ENCODE results near the gene TYMP.
A peak's percentile ranks its signal among the peaks of the same experiment; 100 is the strongest.

The TYMP gene

DNA sequence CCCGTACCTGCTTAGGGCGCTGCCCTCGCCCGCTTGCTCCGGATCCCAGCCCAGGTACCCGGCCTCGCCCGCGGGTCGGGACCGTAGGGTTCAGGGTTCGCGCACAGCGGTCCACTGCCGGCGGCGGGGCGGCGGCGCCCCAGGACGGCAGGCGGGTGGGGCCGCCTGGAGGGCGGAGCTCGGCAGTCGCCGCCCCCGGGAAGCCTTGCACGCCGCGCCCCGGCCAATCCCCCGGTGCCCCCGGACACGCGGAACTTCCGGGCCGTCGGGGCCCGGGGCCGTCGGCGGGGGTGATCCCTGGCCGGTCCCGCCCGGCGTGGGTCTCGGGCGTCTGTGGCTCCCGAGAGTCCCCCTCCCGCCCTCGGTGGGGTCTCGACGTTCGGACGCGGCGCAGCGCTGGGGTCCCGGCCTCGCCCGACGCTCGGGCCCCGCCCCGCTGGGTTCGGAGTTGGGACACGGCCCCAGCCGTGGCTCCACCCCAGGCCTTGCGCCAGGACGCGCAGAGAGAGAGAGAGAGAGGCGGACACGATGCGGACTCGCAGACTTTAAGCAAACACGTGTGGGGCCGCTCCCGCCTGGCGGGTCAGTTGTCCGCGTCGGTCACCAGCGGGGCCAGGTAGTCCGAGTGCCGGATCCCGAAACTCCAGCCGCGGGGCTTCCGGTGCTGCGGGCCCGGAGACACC is at the start of gene TYMP:
TYMP (minus strand) TSS at position 116 of the 683 bp plus-strand sequence. CDS start 303 bp downstream, outside the sequence.
- no peak for DNase-seq

DNA sequence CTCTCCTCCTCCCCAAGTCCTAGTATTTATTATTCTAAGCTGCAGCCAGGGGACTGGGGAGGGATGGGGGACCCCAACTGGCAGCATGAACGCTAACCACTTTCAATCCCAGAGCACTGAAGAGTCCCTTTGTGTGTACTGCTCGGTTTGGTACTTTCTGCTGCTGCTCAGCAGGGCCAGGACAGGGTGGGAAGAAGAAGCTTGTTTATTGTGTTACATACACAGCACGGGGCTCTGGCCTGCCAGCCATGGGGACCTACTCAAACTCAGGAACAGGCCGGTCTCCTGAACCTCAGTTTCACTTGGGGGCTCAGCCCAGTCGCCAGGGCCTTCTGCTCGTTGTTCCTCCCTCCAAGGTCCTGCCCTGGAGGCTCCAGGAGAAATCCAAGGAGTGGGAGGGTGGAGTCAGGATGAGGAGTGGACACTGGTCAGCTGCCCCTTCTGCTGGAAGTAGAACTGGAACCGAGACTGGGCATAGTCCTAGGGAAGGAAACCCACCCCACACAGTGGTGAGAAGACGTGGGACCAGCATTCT is 49.0 kb upstream of the TYMP start:
- no peak for DNase-seq

GRCh38 chr22:50577987-50578775 is 48.4 kb upstream of the TYMP start, which contains the start of gene CPT1B:
CPT1B (minus strand) TSS chr22:50578427; CDS start chr22:50577915, 512 bp downstream.
- peak; percentile 48 for DNase-seq

DNA sequence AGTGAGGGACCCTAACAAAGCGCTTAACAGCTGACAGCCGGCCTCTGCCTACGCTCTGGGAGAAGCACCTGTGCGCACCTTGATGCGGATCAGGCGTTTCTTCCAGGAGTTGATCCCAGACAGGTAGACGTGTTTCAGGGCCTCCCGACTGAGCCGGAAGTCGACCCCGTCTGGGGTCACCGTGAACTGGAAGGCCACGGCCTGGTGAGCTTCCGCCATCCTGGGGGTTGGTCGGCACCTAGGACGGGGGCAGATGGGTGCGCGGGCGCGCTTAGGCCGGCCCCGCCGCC is 47.8 kb upstream of the TYMP start:
- no peak for DNase-seq

GRCh38 chr22:50576806-50577696 is 47.2 kb upstream of the TYMP start:
- DNase-seq: no peak

GRCh38 chr22:50576070-50576469 is 46.3 kb upstream of the TYMP start:
- no peak for DNase-seq

GRCh38 chr22:50575426-50575941 is 45.7 kb upstream of the TYMP start:
- no peak for DNase-seq

DNA sequence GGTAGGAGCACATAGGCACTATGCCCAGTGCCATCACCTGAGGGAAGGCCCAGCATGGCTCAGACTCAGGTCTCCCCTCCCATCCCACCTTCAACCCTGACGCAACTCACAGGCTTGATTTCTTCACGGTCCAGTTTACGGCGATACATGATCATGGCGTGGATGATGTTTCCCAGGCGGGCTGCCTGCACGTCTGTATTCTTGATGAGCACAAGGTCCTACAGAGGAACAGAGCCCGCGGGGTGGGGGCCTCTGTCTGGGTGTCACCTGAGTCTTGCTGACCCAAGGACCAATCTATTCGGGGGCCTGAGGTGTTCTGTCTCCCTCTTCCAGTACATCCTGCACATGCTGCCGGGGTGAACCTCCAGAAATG is 44.6 kb upstream of the TYMP start:
- no peak for DNase-seq

DNA sequence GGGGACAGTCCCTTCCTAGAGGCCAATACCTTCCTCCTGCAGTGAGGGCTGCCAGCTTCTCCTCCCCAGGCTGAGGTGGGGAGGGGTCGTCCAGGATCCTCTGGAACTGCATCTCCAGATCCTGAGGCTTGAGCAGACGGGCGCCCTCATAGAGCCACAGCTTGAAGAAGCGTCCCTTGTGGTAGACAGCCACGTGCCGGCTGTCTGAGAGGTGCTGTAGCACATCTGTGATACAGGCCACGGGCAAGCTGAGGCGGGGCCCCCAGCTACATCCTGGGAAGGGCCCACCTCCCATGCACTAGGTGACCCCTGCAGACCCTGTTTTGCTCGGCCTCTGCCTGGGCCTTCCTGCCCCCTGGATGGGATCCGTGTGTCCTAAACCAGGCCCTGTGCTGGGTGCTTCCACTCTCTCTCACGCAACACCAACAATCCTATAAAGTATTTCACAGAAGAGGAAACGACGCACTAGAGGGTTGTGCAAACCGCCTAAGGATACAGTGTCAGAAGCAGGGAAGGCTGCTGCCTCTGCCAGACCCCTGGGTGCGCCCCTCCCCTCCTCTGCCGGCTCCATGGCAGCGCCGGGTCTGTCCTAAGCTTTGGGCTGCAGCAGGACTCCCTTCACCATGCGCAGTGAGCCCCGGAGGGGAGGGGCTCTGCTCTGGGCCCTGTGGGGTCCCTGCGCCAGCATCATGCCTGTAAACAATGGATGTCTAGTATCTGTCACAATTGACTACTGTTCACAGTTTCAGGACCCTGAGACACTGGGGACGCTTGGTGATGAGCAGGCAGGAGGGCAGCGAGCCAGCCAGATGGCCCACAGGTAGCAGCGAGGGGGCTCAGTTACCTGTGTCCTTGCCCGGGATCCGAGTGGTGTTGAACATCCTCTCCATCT is 43.9 kb upstream of the TYMP start:
- DNase-seq: no peak

DNA sequence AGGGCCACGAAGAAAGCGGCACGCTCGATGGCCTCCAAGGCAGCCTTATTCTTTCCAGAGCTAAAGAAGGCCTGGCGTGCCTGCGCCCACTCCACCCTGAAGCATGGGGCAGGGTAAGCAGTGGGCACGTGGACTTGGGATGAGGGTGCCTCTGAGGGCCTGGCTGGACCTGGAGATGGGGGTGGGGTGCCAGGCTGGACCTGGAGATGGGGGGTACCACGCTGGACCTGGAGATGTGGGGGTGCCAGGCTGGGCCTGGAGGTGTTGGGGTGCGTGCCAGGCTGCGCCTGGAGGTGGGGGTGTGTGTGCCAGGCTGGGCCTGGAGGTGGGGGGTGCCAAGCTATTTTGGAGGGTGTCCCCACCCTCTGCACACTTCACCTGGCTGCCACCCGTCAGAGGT is 43.2 kb upstream of the TYMP start:
- no peak for DNase-seq

DNA sequence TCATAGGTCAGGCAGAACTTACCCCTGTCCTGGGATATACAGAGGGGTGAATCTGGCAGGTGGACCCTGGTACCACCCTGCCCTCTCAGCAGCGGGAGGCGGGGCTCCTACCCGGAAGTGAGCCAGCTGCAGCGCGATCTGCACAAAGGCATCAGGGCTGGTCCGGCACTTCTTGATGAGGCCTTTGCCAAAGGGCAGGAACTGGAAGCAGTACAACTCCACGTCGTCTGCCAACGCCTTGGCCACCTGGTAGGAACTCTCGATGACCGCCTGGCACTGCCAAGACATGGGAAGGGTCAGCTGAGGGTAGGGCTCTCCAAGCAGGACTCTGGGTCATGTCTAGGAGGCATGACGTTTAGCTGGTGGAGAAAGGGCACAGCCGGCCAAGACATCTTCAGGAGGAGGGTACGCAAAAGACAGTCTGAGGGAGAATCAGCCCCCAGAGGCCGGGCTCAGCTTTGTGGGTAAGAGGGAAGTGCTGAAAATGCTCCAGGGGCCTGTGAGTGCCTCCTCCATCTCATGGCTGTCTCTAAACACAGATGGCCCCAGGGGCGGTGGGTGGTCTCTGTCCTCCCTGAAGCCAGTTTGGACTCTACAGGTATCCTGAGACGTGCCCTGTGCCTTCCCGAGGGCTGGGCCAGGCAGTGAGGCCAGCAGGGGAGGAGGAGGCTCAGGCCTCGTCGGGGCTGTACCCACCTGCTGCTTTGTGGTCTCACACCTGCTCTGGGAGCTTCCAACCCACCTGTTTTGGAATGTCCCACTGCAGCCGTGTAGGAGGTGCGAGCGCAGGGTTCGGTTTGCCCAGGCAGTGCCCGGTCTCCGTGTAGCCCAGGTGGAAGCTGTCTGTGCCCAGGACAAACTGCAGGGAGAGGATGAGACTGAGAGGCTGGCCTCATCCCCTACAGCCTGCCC is 41.7 kb upstream of the TYMP start:
- DNase-seq: no peak

DNA sequence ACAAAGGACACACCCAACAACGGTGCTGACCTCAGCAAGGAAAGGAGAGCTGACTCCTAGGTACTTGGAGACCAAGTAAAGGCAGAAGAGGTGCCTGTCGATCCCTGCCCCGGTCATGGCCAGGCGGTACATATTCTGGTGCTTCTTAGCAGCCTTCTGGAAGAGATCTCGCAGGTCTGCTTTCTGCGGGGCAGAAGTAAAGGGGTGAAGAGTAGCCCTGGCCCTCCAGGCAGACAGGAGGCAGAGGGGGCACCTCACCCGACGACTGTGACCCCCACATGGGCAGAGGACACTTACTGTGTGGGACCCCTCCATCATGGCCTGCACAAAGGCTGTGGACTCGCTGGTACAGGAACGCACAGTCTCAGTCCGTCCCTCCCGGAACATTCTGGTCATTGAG is 41.0 kb upstream of the TYMP start:
- DNase-seq: no peak

- no peak for DNase-seq
Measured at GRCh38 chr22:50569896-50570535, 40.2 kb upstream of the TYMP start.

- no peak for DNase-seq
Measured at GRCh38 chr22:50569041-50569459, 39.2 kb upstream of the TYMP start.

DNA sequence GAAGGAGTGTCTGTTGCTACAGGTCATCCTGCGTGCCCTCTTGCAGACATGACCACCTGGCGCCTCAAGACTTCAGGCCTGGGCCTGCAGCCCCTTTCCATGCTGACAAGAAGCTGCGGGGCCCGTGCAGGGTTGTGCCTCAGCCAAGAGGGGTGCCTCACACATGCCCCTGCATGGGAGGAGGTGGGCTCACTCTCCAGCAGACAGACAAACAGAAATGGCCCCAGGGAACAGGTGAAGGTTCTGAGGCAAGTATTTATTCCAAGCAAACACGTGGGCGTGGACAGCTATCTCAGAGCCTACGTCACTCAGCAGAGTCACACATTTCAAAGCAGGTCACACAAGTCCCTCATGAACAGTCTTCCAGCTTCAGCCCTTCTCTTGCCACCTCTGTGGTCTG is 38.8 kb upstream of the TYMP start:
- DNase-seq: no peak

DNA sequence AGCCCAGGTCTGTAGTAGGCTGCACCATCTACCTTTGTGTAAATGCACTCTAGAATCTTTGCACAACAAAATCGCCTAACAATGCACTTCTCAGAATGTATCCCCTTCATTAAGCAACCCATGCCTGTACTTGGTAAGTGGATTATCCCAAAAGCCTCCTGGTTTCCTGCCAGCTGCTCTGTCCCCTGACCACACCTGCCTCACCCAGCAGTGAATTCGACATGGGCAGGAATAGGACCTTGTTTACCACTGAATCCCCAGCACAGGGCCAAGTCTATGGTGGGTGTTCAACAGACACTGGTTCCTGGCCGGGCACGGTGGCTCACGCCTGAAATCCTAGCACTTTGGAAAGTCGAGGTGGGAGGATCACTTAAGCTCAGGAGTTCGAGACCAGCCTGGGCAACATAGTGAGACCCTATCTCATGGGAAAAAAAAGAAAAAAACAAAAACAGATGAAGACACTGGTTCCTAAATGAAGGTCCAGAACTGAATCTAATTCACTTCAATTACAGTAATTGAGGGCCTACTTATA is 38.0 kb upstream of the TYMP start:
- no peak for DNase-seq

DNA sequence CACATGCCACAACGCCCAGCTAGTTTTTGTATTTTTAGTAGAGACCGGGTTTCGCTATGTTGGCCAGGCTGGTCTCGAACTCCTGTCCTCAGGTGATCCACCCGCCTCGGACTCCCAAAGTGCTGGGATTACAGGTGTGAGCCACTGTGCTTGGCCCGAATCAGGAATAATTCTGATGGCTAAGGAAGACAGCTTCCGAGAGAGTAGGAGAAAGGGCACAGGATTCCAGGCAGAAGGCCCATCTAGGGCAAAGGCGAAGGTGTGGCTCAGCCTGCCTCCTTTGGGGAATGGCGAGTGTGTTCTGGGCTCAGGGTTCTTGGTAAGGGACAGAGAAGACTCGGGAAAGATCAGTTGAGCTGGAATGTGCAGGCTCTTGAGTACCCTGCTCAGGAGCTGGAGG is 34.5 kb upstream of the TYMP start:
- no peak for DNase-seq

GRCh38 chr22:50563413-50564160 is 33.8 kb upstream of the TYMP start:
- no peak for DNase-seq

Measured in NCI-H2171 treated with DMSO at 0.1 percent for 48 hours (cell line).